Small intestine (tissue), 16 donors: ENCODE measurements around the gene RPP25L. TPM values are rescaled to one million over a fixed set of nuclear protein-coding genes. Genes with fewer than 3 reads are reported as not detected.

Experiments
- DNase-seq, 2 donors: peaks; one replicate each; pipeline versions ENCODE4 v3.0.0 to v3.0.0-alpha.2; 2013
- FAIRE-seq: peaks from 2 replicates; lab custom pipeline; 2012; peaks lifted over from hg19 to GRCh38; lab: Jason Lieb, UNC
- H3K27ac ChIP-seq, 3 donors: one replicate each; pipeline ENCODE4 v1.5.1; 2013; ENCODE audit warnings: low read length in 2 of 3, mild to moderate bottlenecking in 2 of 3, control low read depth in 1 of 3, inconsistent platforms in 1 of 3, low read depth in 1 of 3, moderate library complexity in 1 of 3
- H3K27me3 ChIP-seq, 3 donors: one replicate each; pipeline ENCODE4 v1.6.1; 2013; ENCODE audit warnings: low read length in 3 of 3, inconsistent platforms in 1 of 3; ENCODE audit not compliant: control insufficient read depth in 3 of 3, insufficient read depth in 3 of 3
- H3K36me3 ChIP-seq, 3 donors: one replicate each; pipeline ENCODE4 v1.6.1; 2013; ENCODE audit warnings: low read length in 3 of 3, inconsistent platforms in 1 of 3, low read depth in 1 of 3, mild to moderate bottlenecking in 1 of 3, moderate library complexity in 1 of 3; ENCODE audit not compliant: control insufficient read depth in 3 of 3, insufficient read depth in 2 of 3
- H3K4me1 ChIP-seq, 3 donors: one replicate each; pipeline ENCODE4 v1.6.1; 2013; ENCODE audit warnings: low read length in 2 of 3, inconsistent platforms in 1 of 3, low read depth in 1 of 3, mild to moderate bottlenecking in 1 of 3, moderate library complexity in 1 of 3; ENCODE audit not compliant: control insufficient read depth in 3 of 3, insufficient read depth in 2 of 3
- H3K4me3 ChIP-seq, 3 donors: one replicate each; pipeline ENCODE4 v1.5.1; 2013; ENCODE audit warnings: low read length in 3 of 3, control low read depth in 1 of 3, inconsistent platforms in 1 of 3, low read depth in 1 of 3, mild to moderate bottlenecking in 1 of 3, moderate library complexity in 1 of 3
- H3K9me3 ChIP-seq, 2 donors: one replicate each; pipeline ENCODE4 v1.6.1; 2013; ENCODE audit warnings: low read depth in 1 of 2, low read length in 1 of 2; ENCODE audit not compliant: control insufficient read depth in 2 of 2, insufficient read depth in 1 of 2
- WGBS, 3 donors: extraction: QIAGEN DNeasy Blood & Tissue Kit; methylation state at CpG; one replicate each; pipeline ENCODE4 v1.1.7; 2013; 5-methylcytosine and 5-hydroxymethylcytosine counted together
- long read RNA-seq, 10 donors: transcript quantifications; one replicate each; lab custom pipeline, GENCODE V29; 2026
- polyA plus RNA-seq, 4 donors: library from polyadenylated mRNA; stranded (reverse) in 3 of 4; unstranded in 1 of 4; fragments of 200-250 nt in 3 of 4; fragments of 120-200 nt in 1 of 4; gene quantifications; one replicate each; pipeline versions ENCODE4 v1.2.1 to v1.2.3, GENCODE V29; 2013
- donor health status: healthy with polysubstance abuse.
- donor health status: control.
- donor health status: control.
- donor health status: Bipolar disorder and iron deficiency.
- donor health status: healthy.

Gene RPP25L
- 10 to 100 TPM; 41.2 to 93.7 (median 72.4) TPM for polyA plus RNA-seq
- long read RNA-seq, donor 1, transcript RPP25L-202 (2 exons, 888 nt): major isoform, 44 of 50 reads
- long read RNA-seq, donor 1, transcript RPP25L-201 (2 exons, 1,092 nt): minor isoform, 6 of 50 reads
- long read RNA-seq, donor 1, partial matches to known transcripts: 0 of 50 reads
- long read RNA-seq, donor 1, other reads (novel, unspliced or antisense): 0 of 50 reads
- long read RNA-seq, donor 2, transcript RPP25L-202 (2 exons, 888 nt): major isoform, 11 of 13 reads
- long read RNA-seq, donor 2, partial matches to known transcripts: 0 of 13 reads
- long read RNA-seq, donor 2, other reads (novel, unspliced or antisense): 0 of 13 reads
- long read RNA-seq, donor 3, transcript RPP25L-202 (2 exons, 888 nt): major isoform, 18 of 18 reads
- long read RNA-seq, donor 3, partial matches to known transcripts: 0 of 18 reads
- long read RNA-seq, donor 3, other reads (novel, unspliced or antisense): 0 of 18 reads
- long read RNA-seq, donor 4: 0 reads
- long read RNA-seq, donor 5, transcript RPP25L-202 (2 exons, 888 nt): major isoform, 6 of 8 reads
- long read RNA-seq, donor 5, partial matches to known transcripts: 0 of 8 reads
- long read RNA-seq, donor 5, other reads (novel, unspliced or antisense): 0 of 8 reads
- long read RNA-seq, donor 6, transcript RPP25L-202 (2 exons, 888 nt): major isoform, 12 of 14 reads
- long read RNA-seq, donor 6, partial matches to known transcripts: 0 of 14 reads
- long read RNA-seq, donor 6, other reads (novel, unspliced or antisense): 0 of 14 reads
- long read RNA-seq, donor 7, transcript RPP25L-201 (2 exons, 1,092 nt): minor isoform, 8 of 74 reads
- long read RNA-seq, donor 7, transcript RPP25L-202 (2 exons, 888 nt): major isoform, 31 of 74 reads
- long read RNA-seq, donor 7, partial matches to known transcripts: 35 of 74 reads
- long read RNA-seq, donor 7, other reads (novel, unspliced or antisense): 0 of 74 reads
- long read RNA-seq, donor 8, partial matches to known transcripts: 0 of 1 reads
- long read RNA-seq, donor 8, other reads (novel, unspliced or antisense): 0 of 1 reads
- long read RNA-seq, donor 9, partial matches to known transcripts: 0 of 3 reads
- long read RNA-seq, donor 9, other reads (novel, unspliced or antisense): 0 of 3 reads
- long read RNA-seq, donor 10, transcript RPP25L-202 (2 exons, 888 nt): major isoform, 15 of 48 reads
- long read RNA-seq, donor 10, partial matches to known transcripts: 29 of 48 reads
- long read RNA-seq, donor 10, other reads (novel, unspliced or antisense): 0 of 48 reads

GRCh38 chr9:34611811-34612787 lies at the start of gene RPP25L:
Gene RPP25L, minus strand, starts transcription at chr9:34612097. Its CDS starts 801 bp downstream, at chr9:34611296.
- peak; percentile 90 to 95 for DNase-seq
- H3K36me3 ChIP-seq: peaks cover 4 to 40% (median 5%) of the 10 kb centered on the region in 3 donors

GRCh38 chr9:34659592-34660253 lies 47.8 kb upstream of the RPP25L start:
- DNase-seq: peak in 1 of 2 donors; percentile 57
- 29 to 68% (median 53%) methylated on average over 8 of the region's 8 CpGs for WGBS, 3 donors
- Histone ChIP-seq H3K27me3 (no peaks in the 10 kb centered on the region), H3K27ac (no peak overlapping the region), H3K9me3 (no peaks in the 10 kb centered on the region), H3K4me3 (no peak overlapping the region), H3K36me3 (peaks cover 2 to 41% (median 3%) of the 10 kb centered on the region in 3 donors), H3K4me1 (peaks cover 0 to 16% (median 2%) of the 10 kb centered on the region in 3 donors)
- FAIRE-seq: no peak

More at GRCh38 chr9:34611811-34612787, at the start of gene RPP25L:
- H3K4me3 ChIP-seq: peak within 1 kb of the TSS; percentile 72 to 86 (median 75)
- no peaks in the 10 kb centered on the region for H3K9me3 ChIP-seq
- peak within 1 kb of the TSS; percentile 60 to 94 (median 64) for H3K27ac ChIP-seq
- 0 to 1% (median 0%) methylated on average over 72 to 77 of the region's 77 CpGs for WGBS, 3 donors
- FAIRE-seq: no peak
- H3K27me3 ChIP-seq: no peaks in the 10 kb centered on the region
- peaks cover 0 to 27% (median 6%) of the 10 kb centered on the region in 3 donors for H3K4me1 ChIP-seq

GRCh38 chr9:34658461-34658860 lies 46.6 kb upstream of the RPP25L start:
- no peaks in the 10 kb centered on the region for H3K27me3 ChIP-seq
- 92 to 96% (median 94%) methylated on average over 14 of the region's 14 CpGs for WGBS, 3 donors
- no peaks in the 10 kb centered on the region for H3K9me3 ChIP-seq
- H3K36me3 ChIP-seq: peaks cover 2 to 41% (median 3%) of the 10 kb centered on the region in 3 donors
- peaks cover 0 to 22% (median 0%) of the 10 kb centered on the region in 3 donors for H3K4me1 ChIP-seq
- FAIRE-seq (no peak), DNase-seq (no peak)
- no peak overlapping the region for H3K4me3 ChIP-seq
- no peak overlapping the region for H3K27ac ChIP-seq

- Histone ChIP-seq H3K4me3 (no peak overlapping the region), H3K4me1 (peaks cover 0 to 35% (median 4%) of the 10 kb centered on the region in 3 donors), H3K27ac (no peak overlapping the region), H3K27me3 (no peaks in the 10 kb centered on the region), H3K9me3 (no peaks in the 10 kb centered on the region), H3K36me3 (peaks cover 2 to 32% (median 3%) of the 10 kb centered on the region in 3 donors)
- 81 to 89% (median 85%) methylated on average over 5 of the region's 5 CpGs for WGBS, 3 donors
- FAIRE-seq: no peak
- DNase-seq: no peak
Observed at GRCh38 chr9:34656992-34657391, 45.1 kb upstream of the RPP25L start.

- peaks cover 0 to 48% (median 5%) of the 10 kb centered on the region in 3 donors for H3K4me1 ChIP-seq
- H3K27ac ChIP-seq: peak overlapping the region in 1 of 3 donors; percentile 43
- peaks cover 0 to 26% (median 1%) of the 10 kb centered on the region in 3 donors for H3K36me3 ChIP-seq
- WGBS, 3 donors: 75 to 86% (median 79%) methylated on average over 5 of the region's 5 CpGs
- FAIRE-seq (no peak), DNase-seq (no peak)
- H3K27me3 ChIP-seq: no peaks in the 10 kb centered on the region
- H3K9me3 ChIP-seq: no peaks in the 10 kb centered on the region
- H3K4me3 ChIP-seq: no peak overlapping the region
Observed at GRCh38 chr9:34655394-34655793, 43.5 kb upstream of the RPP25L start.

GRCh38 chr9:34654323-34655051 lies 42.6 kb upstream of the RPP25L start:
- no peaks in the 10 kb centered on the region for H3K9me3 ChIP-seq
- DNase-seq (no peak), FAIRE-seq (no peak)
- WGBS, 3 donors: 49 to 64% (median 59%) methylated on average over 11 of the region's 11 CpGs
- no peak overlapping the region for H3K4me3 ChIP-seq
- H3K4me1 ChIP-seq: peaks cover 0 to 48% (median 5%) of the 10 kb centered on the region in 3 donors
- H3K27ac ChIP-seq: peak overlapping the region in 1 of 3 donors; percentile 87
- H3K27me3 ChIP-seq: no peaks in the 10 kb centered on the region
- peaks cover 0 to 26% (median 1%) of the 10 kb centered on the region in 3 donors for H3K36me3 ChIP-seq
